ENCODE results near the gene FRAS1.

DNA sequence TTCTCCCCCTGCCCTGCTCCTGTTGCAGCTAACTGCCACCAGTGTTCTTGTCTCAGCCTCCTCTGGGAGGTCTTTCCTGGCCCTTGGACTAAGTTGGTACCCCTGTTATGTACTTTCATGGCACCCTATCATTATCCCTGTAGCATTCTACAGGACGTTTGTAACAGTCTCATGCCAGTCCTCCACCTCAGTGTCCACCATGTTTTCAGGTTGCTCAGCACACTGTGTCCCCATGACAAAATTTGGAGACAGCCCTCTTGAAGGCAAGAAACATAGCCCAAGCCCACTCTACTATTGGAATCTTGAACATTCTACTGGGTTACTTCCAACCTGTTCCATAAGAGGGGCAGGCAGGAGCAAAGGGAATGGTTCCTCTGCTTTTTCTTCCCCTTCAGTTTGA, 300.0 kb downstream of the FRAS1 start:
- TF ChIP-seq, protein P1, sequence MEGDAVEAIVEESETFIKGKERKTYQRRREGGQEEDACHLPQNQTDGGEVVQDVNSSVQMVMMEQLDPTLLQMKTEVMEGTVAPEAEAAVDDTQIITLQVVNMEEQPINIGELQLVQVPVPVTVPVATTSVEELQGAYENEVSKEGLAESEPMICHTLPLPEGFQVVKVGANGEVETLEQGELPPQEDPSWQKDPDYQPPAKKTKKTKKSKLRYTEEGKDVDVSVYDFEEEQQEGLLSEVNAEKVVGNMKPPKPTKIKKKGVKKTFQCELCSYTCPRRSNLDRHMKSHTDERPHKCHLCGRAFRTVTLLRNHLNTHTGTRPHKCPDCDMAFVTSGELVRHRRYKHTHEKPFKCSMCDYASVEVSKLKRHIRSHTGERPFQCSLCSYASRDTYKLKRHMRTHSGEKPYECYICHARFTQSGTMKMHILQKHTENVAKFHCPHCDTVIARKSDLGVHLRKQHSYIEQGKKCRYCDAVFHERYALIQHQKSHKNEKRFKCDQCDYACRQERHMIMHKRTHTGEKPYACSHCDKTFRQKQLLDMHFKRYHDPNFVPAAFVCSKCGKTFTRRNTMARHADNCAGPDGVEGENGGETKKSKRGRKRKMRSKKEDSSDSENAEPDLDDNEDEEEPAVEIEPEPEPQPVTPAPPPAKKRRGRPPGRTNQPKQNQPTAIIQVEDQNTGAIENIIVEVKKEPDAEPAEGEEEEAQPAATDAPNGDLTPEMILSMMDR (conservative IDR thresholded peaks at IDR 0.05 in 1 of 2, IDR thresholded peaks at IDR 0.05 in 1 of 2; ENCODE audit: low read depth in 1 of 2, low read length in 2 of 2) = no peak
- no peak for TF ChIP-seq EZH2 (IDR thresholded peaks at IDR 0.05; ENCODE audit: low read length, missing control alignments)

Data from fibroblast of lung (primary cell).